ENCODE measurements around the gene ANKRD44.

The ANKRD44 gene

DNA sequence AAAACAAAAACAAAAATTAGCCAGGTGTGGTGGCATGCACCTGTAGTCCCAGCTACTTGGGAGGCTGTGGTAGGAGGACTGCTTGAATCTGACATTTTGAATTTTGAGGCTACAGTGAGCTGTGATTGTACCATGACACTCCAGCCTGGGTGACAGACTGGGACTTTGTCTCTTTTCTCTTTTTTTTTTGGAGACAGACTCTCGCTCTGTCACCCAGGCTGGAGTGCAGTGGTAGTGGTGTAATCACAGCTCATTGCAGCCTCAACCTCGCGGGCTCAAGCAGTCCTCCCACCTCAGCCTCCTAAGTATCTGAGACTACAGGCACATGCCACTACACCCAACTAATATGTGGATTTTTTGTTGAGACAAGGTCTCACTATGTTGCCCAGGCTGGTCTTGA, 35.6 kb downstream of the ANKRD44 start:
- DNase-seq (ENCODE audit: low spot score) = no peak
- Histone ChIP-seq H3K27me3 (ENCODE audit: insufficient read depth, poor library complexity, severe bottlenecking) (no peaks in the 10 kb centered on the region), H3K4me1 (ENCODE audit: insufficient read depth, poor library complexity, severe bottlenecking) (no peaks in the 10 kb centered on the region), H3K9me3 (ENCODE audit: severe bottlenecking) (no peaks in the 10 kb centered on the region), H3K4me3 (ENCODE audit: severe bottlenecking) (no peak overlapping the region), H3K27ac (ENCODE audit: poor library complexity, severe bottlenecking) (no peak overlapping the region), H3K36me3 (ENCODE audit: low read depth) (no peaks in the 10 kb centered on the region)
- no peak for ATAC-seq (ENCODE audit: low read depth)
- TF ChIP-seq, protein P1, sequence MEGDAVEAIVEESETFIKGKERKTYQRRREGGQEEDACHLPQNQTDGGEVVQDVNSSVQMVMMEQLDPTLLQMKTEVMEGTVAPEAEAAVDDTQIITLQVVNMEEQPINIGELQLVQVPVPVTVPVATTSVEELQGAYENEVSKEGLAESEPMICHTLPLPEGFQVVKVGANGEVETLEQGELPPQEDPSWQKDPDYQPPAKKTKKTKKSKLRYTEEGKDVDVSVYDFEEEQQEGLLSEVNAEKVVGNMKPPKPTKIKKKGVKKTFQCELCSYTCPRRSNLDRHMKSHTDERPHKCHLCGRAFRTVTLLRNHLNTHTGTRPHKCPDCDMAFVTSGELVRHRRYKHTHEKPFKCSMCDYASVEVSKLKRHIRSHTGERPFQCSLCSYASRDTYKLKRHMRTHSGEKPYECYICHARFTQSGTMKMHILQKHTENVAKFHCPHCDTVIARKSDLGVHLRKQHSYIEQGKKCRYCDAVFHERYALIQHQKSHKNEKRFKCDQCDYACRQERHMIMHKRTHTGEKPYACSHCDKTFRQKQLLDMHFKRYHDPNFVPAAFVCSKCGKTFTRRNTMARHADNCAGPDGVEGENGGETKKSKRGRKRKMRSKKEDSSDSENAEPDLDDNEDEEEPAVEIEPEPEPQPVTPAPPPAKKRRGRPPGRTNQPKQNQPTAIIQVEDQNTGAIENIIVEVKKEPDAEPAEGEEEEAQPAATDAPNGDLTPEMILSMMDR (IDR thresholded peaks at IDR 0.05; ENCODE audit: poor library complexity, severe bottlenecking) = no peak

DNA sequence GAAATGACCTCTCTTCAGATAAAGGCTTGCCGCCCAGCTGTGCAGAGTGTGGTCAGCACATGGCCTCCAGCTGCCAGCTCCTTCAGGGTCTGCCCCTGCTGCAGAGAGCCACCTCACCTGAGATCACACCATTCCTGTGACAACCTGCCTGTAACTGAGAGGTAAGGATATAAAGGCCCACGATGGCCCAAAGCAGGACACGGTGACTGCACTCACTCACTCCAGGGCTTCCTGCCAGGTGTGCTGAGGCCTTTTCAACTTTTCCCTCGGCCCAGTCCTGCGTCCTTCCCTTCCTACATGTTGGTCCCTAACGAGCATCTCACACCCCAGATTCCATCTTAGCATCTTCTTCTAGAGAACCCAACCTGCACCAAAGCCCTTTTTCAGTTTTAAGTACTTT, 36.2 kb downstream of the ANKRD44 start:
- Histone ChIP-seq H3K9me3 (ENCODE audit: severe bottlenecking) (no peaks in the 10 kb centered on the region), H3K27ac (ENCODE audit: poor library complexity, severe bottlenecking) (no peak overlapping the region)
- no peak for ATAC-seq (ENCODE audit: low read depth)

DNA sequence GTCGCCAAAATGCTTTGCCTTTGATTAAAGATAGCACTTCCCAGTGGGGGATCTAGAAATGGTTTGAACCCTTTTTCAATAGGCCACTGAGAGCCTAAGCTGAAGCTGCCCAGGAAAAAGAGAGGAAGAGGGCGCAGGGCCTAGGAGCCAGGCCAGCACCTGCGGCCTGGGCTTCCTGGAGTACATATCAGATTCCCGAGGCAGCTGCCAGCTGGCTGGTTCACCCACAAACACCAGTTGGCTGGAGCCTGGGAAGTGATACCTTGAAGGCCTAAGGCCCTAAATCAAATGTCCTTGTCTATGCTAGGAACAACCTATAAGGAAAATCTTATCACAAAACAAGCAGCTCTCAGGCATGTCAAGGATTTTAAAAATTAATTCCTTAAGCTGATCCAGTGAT, 37.1 kb downstream of the ANKRD44 start:
- TF ChIP-seq, protein P1 (IDR thresholded peaks at IDR 0.05; ENCODE audit: poor library complexity, severe bottlenecking) = no peak
- H3K27ac ChIP-seq (ENCODE audit: poor library complexity, severe bottlenecking) = no peak overlapping the region
- DNase-seq (ENCODE audit: low spot score) (no peak), ATAC-seq (ENCODE audit: low read depth) (no peak)
- no peaks in the 10 kb centered on the region for H3K27me3 ChIP-seq (ENCODE audit: insufficient read depth, poor library complexity, severe bottlenecking)
- H3K36me3 ChIP-seq (ENCODE audit: low read depth) = no peaks in the 10 kb centered on the region
- no peak overlapping the region for H3K4me3 ChIP-seq (ENCODE audit: severe bottlenecking)
- no peaks in the 10 kb centered on the region for H3K4me1 ChIP-seq (ENCODE audit: insufficient read depth, poor library complexity, severe bottlenecking)
- H3K9me3 ChIP-seq (ENCODE audit: severe bottlenecking) = no peaks in the 10 kb centered on the region

More for the DNA sequence above, 36.2 kb downstream of the ANKRD44 start:
- H3K27me3 ChIP-seq (ENCODE audit: insufficient read depth, poor library complexity, severe bottlenecking) = no peaks in the 10 kb centered on the region
- no peak overlapping the region for H3K4me3 ChIP-seq (ENCODE audit: severe bottlenecking)
- no peaks in the 10 kb centered on the region for H3K4me1 ChIP-seq (ENCODE audit: insufficient read depth, poor library complexity, severe bottlenecking)
- TF ChIP-seq, protein P1 (IDR thresholded peaks at IDR 0.05; ENCODE audit: poor library complexity, severe bottlenecking) = no peak
- DNase-seq (ENCODE audit: low spot score) = no peak
- no peaks in the 10 kb centered on the region for H3K36me3 ChIP-seq (ENCODE audit: low read depth)

DNA sequence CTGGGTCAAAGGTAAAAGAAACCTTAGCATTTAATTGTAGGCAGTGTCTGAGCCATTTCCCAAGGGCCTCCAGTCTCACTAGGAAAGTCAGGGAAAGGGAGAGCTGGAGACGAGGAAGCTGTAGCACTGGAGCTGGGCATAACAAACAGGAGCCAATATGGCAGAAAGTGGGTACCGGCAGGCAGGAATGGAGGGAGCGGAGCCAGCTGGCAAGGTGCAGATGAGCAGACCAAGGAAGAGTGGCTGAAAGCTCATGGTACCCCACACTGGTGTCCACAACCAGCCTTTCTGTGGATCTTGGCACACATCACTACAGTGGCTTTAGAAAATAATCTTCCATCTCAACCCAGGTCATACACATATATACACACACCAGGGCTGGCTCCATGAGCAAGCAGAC, 40.0 kb downstream of the ANKRD44 start:
- TF ChIP-seq, protein P1 (IDR thresholded peaks at IDR 0.05; ENCODE audit: poor library complexity, severe bottlenecking) = no peak
- no peak overlapping the region for H3K27ac ChIP-seq (ENCODE audit: poor library complexity, severe bottlenecking)
- DNase-seq (ENCODE audit: low spot score) (no peak), ATAC-seq (ENCODE audit: low read depth) (no peak)
- no peaks in the 10 kb centered on the region for H3K36me3 ChIP-seq (ENCODE audit: low read depth)
- no peak overlapping the region for H3K4me3 ChIP-seq (ENCODE audit: severe bottlenecking)
- H3K4me1 ChIP-seq (ENCODE audit: insufficient read depth, poor library complexity, severe bottlenecking) = no peaks in the 10 kb centered on the region
- no peaks in the 10 kb centered on the region for H3K9me3 ChIP-seq (ENCODE audit: severe bottlenecking)
- H3K27me3 ChIP-seq (ENCODE audit: insufficient read depth, poor library complexity, severe bottlenecking) = no peaks in the 10 kb centered on the region

DNA sequence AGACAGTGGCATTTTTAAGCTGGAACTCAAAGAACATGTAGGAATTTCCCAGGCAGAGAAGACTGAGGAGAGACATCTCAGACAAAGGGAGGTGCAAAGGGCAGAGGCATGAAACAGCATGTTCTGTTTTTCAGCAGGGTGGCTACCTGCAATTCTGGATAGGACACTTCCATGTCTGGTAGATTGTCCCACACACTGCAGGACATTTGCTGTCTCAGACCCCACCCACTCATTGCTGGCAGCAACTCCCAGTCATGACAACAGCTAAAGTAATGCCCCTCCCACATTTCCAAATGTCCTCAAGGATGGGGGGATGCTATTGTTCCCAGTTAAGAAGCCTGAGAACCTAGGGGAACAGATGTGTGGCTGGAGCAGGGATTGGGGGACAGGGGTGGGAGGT, 40.8 kb downstream of the ANKRD44 start:
- H3K36me3 ChIP-seq (ENCODE audit: low read depth) = no peaks in the 10 kb centered on the region
- no peak for ATAC-seq (ENCODE audit: low read depth)
- no peak overlapping the region for H3K4me3 ChIP-seq (ENCODE audit: severe bottlenecking)
- DNase-seq (ENCODE audit: low spot score) = no peak
- H3K9me3 ChIP-seq (ENCODE audit: severe bottlenecking) = no peaks in the 10 kb centered on the region
- H3K27ac ChIP-seq (ENCODE audit: poor library complexity, severe bottlenecking) = no peak overlapping the region
- H3K4me1 ChIP-seq (ENCODE audit: insufficient read depth, poor library complexity, severe bottlenecking) = no peaks in the 10 kb centered on the region
- TF ChIP-seq, protein P1 (IDR thresholded peaks at IDR 0.05; ENCODE audit: poor library complexity, severe bottlenecking) = no peak
- H3K27me3 ChIP-seq (ENCODE audit: insufficient read depth, poor library complexity, severe bottlenecking) = no peaks in the 10 kb centered on the region
